ENCODE results near the gene PLXDC2.

The PLXDC2 gene

DNA sequence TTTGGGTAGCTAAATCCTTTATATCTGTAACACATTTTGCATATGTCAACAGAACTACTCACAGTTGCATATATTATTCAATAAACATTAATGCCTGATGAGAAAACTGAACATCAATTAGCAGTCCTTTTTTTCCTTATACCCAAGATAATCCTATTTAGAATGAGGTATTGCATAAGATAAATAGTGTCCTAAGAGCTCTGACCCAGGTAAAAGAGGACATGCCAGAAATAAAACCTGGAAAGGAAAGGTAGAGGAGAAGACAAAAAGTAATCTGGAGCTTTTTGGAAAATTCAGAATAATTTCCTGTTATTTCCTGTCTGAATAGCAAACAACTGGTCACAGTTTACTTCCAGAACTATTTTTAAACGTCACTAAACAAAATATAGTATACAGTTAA lies 204.4 kb downstream of the PLXDC2 start:
- ATAC-seq (ENCODE audit: insufficient read depth, low read depth) (no peak), DNase-seq (no peak)
- no peaks in the 10 kb centered on the region for H3K9me3 ChIP-seq (ENCODE audit: insufficient read depth, low read length, severe bottlenecking)
- H3K36me3 ChIP-seq (ENCODE audit: insufficient read depth, low read length), result no peaks in the 10 kb centered on the region
- H4K20me1 ChIP-seq (ENCODE audit: insufficient read depth, low read length), result no peaks in the 10 kb centered on the region
- H3K4me1 ChIP-seq (ENCODE audit: insufficient read depth, low read length), result no peaks in the 10 kb centered on the region
- no peak overlapping the region for H3K4me3 ChIP-seq (ENCODE audit: low read depth in 1 of 2, low read length in 2 of 2)
- no peaks in the 10 kb centered on the region for H3K27me3 ChIP-seq (ENCODE audit: insufficient read depth, low read length, poor library complexity)
- no peaks in the 10 kb centered on the region for H3K79me2 ChIP-seq (ENCODE audit: insufficient read depth, low read length)
- H2AFZ ChIP-seq (ENCODE audit: low read depth, low read length), result no peak overlapping the region
- no peak overlapping the region for H3K4me2 ChIP-seq (ENCODE audit: insufficient read depth, low read length)
- TF ChIP-seq, protein P1, sequence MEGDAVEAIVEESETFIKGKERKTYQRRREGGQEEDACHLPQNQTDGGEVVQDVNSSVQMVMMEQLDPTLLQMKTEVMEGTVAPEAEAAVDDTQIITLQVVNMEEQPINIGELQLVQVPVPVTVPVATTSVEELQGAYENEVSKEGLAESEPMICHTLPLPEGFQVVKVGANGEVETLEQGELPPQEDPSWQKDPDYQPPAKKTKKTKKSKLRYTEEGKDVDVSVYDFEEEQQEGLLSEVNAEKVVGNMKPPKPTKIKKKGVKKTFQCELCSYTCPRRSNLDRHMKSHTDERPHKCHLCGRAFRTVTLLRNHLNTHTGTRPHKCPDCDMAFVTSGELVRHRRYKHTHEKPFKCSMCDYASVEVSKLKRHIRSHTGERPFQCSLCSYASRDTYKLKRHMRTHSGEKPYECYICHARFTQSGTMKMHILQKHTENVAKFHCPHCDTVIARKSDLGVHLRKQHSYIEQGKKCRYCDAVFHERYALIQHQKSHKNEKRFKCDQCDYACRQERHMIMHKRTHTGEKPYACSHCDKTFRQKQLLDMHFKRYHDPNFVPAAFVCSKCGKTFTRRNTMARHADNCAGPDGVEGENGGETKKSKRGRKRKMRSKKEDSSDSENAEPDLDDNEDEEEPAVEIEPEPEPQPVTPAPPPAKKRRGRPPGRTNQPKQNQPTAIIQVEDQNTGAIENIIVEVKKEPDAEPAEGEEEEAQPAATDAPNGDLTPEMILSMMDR (IDR thresholded peaks at IDR 0.05; ENCODE audit: borderline replicate concordance, extremely low read depth, low read length, poor library complexity, severe bottlenecking), result no peak
- TF ChIP-seq EZH2 (IDR thresholded peaks at IDR 0.05; ENCODE audit: borderline replicate concordance, low read depth, low read length, severe bottlenecking), result no peak
- H3K9ac ChIP-seq (ENCODE audit: low read depth, low read length), result no peak overlapping the region
- H3K27ac ChIP-seq (ENCODE audit: low read length), result no peak overlapping the region

DNA sequence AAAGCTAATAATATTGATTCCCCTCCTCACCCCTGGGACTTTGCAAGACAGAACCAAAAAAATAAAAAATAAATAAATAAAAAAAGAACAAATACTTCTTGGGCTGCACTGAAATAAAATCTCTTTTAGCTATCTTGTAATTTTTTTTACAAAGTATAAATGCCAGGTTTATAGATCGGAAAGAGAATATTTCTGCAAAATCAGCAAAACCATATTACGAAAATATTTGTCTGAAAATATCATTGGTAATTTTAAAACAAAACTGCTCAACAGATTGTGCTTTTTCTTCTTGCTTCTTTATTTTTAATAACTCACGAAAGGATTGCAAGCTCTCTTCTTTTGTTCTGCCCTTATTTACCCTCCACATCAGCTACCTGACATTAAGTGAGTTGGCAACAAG lies 213.3 kb downstream of the PLXDC2 start:
- DNase-seq (no peak), ATAC-seq (ENCODE audit: insufficient read depth, low read depth) (no peak)
- H3K9me3 ChIP-seq (ENCODE audit: insufficient read depth, low read length, severe bottlenecking), result no peaks in the 10 kb centered on the region
- no peaks in the 10 kb centered on the region for H4K20me1 ChIP-seq (ENCODE audit: insufficient read depth, low read length)
- H3K4me1 ChIP-seq (ENCODE audit: insufficient read depth, low read length), result no peaks in the 10 kb centered on the region
- H3K79me2 ChIP-seq (ENCODE audit: insufficient read depth, low read length), result no peaks in the 10 kb centered on the region
- no peak overlapping the region for H3K27ac ChIP-seq (ENCODE audit: low read length)
- TF ChIP-seq EZH2 (IDR thresholded peaks at IDR 0.05; ENCODE audit: borderline replicate concordance, low read depth, low read length, severe bottlenecking), result no peak
- TF ChIP-seq, protein P1 (IDR thresholded peaks at IDR 0.05; ENCODE audit: borderline replicate concordance, extremely low read depth, low read length, poor library complexity, severe bottlenecking), result no peak
- H3K4me3 ChIP-seq (ENCODE audit: low read depth in 1 of 2, low read length in 2 of 2), result no peak overlapping the region
- no peak overlapping the region for H3K9ac ChIP-seq (ENCODE audit: low read depth, low read length)
- H2AFZ ChIP-seq (ENCODE audit: low read depth, low read length), result no peak overlapping the region
- H3K4me2 ChIP-seq (ENCODE audit: insufficient read depth, low read length), result no peak overlapping the region
- no peaks in the 10 kb centered on the region for H3K27me3 ChIP-seq (ENCODE audit: insufficient read depth, low read length, poor library complexity)
- no peaks in the 10 kb centered on the region for H3K36me3 ChIP-seq (ENCODE audit: insufficient read depth, low read length)

DNA sequence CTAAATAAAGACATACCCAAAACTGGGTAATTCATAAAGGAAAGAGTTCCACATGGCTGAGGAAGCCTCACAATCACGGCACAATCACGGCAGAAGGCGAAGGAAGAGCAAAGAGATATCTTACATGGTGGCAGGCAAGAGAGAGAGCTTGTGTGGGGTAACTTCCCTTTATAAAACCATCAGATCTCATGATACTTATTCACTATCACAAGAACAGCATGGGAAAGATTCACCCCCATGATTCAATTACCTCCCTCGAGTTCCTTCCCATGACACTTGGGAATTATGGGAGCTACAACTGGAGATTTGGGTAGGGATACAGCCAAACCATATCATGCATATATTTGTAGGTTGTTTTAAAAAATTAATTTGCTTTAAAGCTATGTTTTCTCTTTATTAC lies 217.2 kb downstream of the PLXDC2 start:
- Histone ChIP-seq H4K20me1 (ENCODE audit: insufficient read depth, low read length) (no peaks in the 10 kb centered on the region), H3K4me1 (ENCODE audit: insufficient read depth, low read length) (no peaks in the 10 kb centered on the region), H3K9ac (ENCODE audit: low read depth, low read length) (no peak overlapping the region), H3K27me3 (ENCODE audit: insufficient read depth, low read length, poor library complexity) (no peaks in the 10 kb centered on the region), H3K79me2 (ENCODE audit: insufficient read depth, low read length) (no peaks in the 10 kb centered on the region), H3K4me3 (ENCODE audit: low read depth in 1 of 2, low read length in 2 of 2) (no peak overlapping the region), H2AFZ (ENCODE audit: low read depth, low read length) (no peak overlapping the region), H3K4me2 (ENCODE audit: insufficient read depth, low read length) (no peak overlapping the region), H3K27ac (ENCODE audit: low read length) (no peak overlapping the region), H3K36me3 (ENCODE audit: insufficient read depth, low read length) (no peaks in the 10 kb centered on the region), H3K9me3 (ENCODE audit: insufficient read depth, low read length, severe bottlenecking) (no peaks in the 10 kb centered on the region)
- DNase-seq (no peak), ATAC-seq (ENCODE audit: insufficient read depth, low read depth) (no peak)
- TF ChIP-seq, protein P1 (IDR thresholded peaks at IDR 0.05; ENCODE audit: borderline replicate concordance, extremely low read depth, low read length, poor library complexity, severe bottlenecking), result no peak
- TF ChIP-seq EZH2 (IDR thresholded peaks at IDR 0.05; ENCODE audit: borderline replicate concordance, low read depth, low read length, severe bottlenecking), result no peak

DNA sequence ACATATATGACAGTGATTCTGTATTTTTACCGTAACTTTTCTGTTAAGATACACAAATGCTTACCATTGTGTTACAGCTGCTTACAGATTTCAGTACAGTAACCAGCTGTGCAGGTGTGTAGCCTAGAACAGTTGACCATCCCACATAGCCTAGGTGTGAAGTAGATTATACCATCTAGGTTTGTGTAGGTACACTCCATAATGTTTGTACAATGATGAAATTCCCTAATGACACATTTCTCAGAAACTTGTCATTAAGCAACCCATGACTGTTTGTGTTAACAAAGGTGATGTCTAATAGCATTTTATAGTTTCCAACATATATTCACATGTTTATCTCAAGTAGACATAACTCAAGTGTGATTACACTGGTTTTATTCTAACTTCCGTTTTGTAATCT lies 218.5 kb downstream of the PLXDC2 start:
- no peak overlapping the region for H3K4me3 ChIP-seq (ENCODE audit: low read depth in 1 of 2, low read length in 2 of 2)

More for the DNA sequence above, 218.5 kb downstream of the PLXDC2 start:
- no peak overlapping the region for H2AFZ ChIP-seq (ENCODE audit: low read depth, low read length)
- DNase-seq (no peak), ATAC-seq (ENCODE audit: insufficient read depth, low read depth) (no peak)
- no peak for TF ChIP-seq EZH2 (IDR thresholded peaks at IDR 0.05; ENCODE audit: borderline replicate concordance, low read depth, low read length, severe bottlenecking)
- TF ChIP-seq, protein P1 (IDR thresholded peaks at IDR 0.05; ENCODE audit: borderline replicate concordance, extremely low read depth, low read length, poor library complexity, severe bottlenecking), result no peak
- no peak overlapping the region for H3K4me2 ChIP-seq (ENCODE audit: insufficient read depth, low read length)
- no peaks in the 10 kb centered on the region for H3K36me3 ChIP-seq (ENCODE audit: insufficient read depth, low read length)
- no peaks in the 10 kb centered on the region for H3K79me2 ChIP-seq (ENCODE audit: insufficient read depth, low read length)
- no peak overlapping the region for H3K9ac ChIP-seq (ENCODE audit: low read depth, low read length)
- H3K27ac ChIP-seq (ENCODE audit: low read length), result no peak overlapping the region
- H3K4me1 ChIP-seq (ENCODE audit: insufficient read depth, low read length), result no peaks in the 10 kb centered on the region
- no peaks in the 10 kb centered on the region for H4K20me1 ChIP-seq (ENCODE audit: insufficient read depth, low read length)
- H3K27me3 ChIP-seq (ENCODE audit: insufficient read depth, low read length, poor library complexity), result no peaks in the 10 kb centered on the region
- no peaks in the 10 kb centered on the region for H3K9me3 ChIP-seq (ENCODE audit: insufficient read depth, low read length, severe bottlenecking)

All from DND-41 (cell line).